GM06990 (cell line): ENCODE data around the gene ADCY3.

Experiments used
- DNase-seq: peaks from one replicate; pipeline ENCODE4 v3.0.0-alpha.2; 2011; ENCODE audit not compliant: insufficient read length; ENCODE audit errors: extremely low read depth
- H3K27me3 ChIP-seq: replicated peaks from 2 replicates; pipeline ENCODE4 v1.6.0; 2011; ENCODE audit warnings: low read length; ENCODE audit not compliant: control insufficient read depth, insufficient read depth
- H3K36me3 ChIP-seq: 2 replicates; pipeline ENCODE4 v1.5.1; 2011; ENCODE audit warnings: low read length; ENCODE audit not compliant: control insufficient read depth, insufficient read depth
- H3K4me3 ChIP-seq: replicated peaks from 2 replicates; pipeline ENCODE4 v1.5.1; 2011; ENCODE audit warnings: low read depth, mild to moderate bottlenecking, control low read depth, low read length
- TF ChIP-seq, protein P1 (sequence below): IDR thresholded peaks from 2 replicates; pipeline ENCODE4 v1.5.1; 2011; ENCODE audit warnings: low read length, control low read depth, mild to moderate bottlenecking, inconsistent platforms; ENCODE audit not compliant: insufficient read depth, poor library complexity, severe bottlenecking

The ADCY3 gene

DNA sequence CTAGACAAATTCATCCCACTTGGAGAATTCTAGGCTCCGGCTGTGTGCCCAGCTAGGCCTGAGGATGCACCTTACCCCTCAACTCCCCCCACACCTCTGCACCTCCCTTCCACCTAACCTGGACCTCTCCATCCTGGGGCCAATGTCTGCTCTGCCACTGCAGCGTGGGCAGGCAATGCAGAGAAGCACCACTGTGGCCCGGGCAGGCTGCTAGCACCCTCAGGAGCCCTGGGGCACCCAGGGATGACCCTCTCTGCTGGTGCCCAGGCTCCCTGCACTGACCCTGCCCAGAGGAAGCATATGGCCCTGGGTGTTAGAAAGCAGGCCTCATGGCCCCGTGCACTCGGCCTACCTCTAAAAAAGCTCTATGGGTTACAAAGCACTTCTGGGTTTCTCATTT is 49.6 kb downstream of the ADCY3 start:
- Histone ChIP-seq H3K27me3 (no peaks in the 10 kb centered on the region), H3K36me3 (peaks cover 6% of the 10 kb centered on the region), H3K4me3 (no peak overlapping the region)
- DNase-seq, result no peak
- TF ChIP-seq, protein P1, sequence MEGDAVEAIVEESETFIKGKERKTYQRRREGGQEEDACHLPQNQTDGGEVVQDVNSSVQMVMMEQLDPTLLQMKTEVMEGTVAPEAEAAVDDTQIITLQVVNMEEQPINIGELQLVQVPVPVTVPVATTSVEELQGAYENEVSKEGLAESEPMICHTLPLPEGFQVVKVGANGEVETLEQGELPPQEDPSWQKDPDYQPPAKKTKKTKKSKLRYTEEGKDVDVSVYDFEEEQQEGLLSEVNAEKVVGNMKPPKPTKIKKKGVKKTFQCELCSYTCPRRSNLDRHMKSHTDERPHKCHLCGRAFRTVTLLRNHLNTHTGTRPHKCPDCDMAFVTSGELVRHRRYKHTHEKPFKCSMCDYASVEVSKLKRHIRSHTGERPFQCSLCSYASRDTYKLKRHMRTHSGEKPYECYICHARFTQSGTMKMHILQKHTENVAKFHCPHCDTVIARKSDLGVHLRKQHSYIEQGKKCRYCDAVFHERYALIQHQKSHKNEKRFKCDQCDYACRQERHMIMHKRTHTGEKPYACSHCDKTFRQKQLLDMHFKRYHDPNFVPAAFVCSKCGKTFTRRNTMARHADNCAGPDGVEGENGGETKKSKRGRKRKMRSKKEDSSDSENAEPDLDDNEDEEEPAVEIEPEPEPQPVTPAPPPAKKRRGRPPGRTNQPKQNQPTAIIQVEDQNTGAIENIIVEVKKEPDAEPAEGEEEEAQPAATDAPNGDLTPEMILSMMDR, result no peak

DNA sequence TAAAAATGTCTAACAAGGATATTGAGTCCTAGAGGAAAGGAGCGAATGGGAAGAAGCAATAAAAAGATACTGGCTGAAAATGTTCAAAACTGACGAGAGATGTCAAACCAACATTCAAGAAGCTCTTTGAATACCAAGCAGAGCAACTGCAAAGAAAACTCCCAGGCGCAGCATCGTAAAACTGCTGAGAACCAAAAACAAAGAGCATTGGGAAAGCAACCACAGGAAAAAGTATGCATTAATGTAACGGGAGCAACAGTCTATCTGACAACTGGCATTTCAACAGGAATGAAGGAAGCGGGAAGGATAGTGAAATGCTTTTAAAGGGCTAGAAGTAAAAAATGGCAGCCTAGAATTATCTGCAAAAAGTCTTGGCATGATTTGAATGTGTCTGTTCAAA is 53.1 kb downstream of the ADCY3 start:
- TF ChIP-seq, protein P1, result no peak
- DNase-seq, result no peak
- Histone ChIP-seq H3K27me3 (no peaks in the 10 kb centered on the region), H3K4me3 (no peak overlapping the region), H3K36me3 (peaks cover 3% of the 10 kb centered on the region)

DNA sequence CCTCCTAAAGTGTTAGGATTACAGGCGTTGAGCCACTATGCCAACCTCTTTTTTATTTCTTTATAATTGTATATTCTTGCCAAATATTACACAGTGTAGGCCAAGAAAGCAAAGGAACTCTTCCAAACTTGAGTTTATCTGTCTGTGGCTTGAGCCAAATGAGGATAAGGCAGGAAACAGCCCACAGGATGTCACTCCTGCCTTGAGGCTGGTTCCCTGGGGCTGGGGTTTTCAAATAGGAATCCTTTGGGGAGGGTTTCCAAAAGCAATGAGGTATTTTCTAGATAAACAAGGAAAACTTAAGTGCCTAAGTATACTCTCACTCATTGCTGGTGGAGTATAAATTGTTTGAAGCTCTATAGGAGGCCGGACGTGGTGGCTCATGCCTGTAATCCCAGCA is 56.4 kb downstream of the ADCY3 start:
- H3K36me3 ChIP-seq, result peaks cover 4% of the 10 kb centered on the region
- TF ChIP-seq, protein P1, result no peak
- no peaks in the 10 kb centered on the region for H3K27me3 ChIP-seq
- no peak overlapping the region for H3K4me3 ChIP-seq
- no peak for DNase-seq

DNA sequence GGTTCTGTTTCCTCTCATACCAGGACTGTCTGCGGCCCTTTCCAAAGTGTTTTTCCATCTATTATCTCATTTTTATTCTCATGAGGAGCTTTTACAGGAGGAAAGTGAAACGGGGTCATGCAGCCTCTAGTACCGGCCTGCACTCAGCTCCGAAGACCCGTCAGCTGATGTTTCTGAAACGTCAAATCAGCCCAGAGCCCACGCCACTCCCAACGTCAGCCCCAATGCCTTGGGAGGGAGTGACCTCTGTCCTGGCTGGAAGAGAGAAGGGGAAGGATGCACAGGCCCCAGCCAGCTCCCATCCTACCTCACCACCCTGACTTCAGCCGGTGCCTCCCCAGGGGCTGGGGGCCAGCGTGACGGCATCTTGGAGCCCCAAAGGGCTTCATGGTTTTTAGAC is 58.5 kb downstream of the ADCY3 start:
- Histone ChIP-seq H3K27me3 (no peaks in the 10 kb centered on the region), H3K4me3 (no peak overlapping the region), H3K36me3 (peaks cover 4% of the 10 kb centered on the region)
- TF ChIP-seq, protein P1, result no peak
- no peak for DNase-seq

DNA sequence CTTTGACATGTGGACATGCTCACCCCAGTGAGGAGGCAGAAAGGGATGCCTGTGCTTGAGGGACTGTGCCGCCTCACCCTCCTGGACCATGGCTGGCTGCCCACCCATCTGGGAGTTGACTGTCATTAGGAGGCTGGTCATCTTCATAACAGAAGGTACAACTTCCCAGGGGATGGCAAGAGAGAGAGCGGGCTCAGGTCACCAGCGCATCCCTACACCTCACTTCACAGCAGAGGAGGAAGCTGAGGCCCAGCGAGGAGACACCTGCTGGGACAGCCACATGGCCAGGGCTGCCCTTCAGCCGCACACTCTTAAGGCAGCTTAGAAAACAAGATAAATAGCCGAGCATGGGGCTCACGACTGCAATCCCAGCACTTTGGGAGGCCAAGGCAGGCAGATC is 59.4 kb downstream of the ADCY3 start:
- H3K4me3 ChIP-seq, result no peak overlapping the region
- H3K27me3 ChIP-seq, result no peaks in the 10 kb centered on the region
- H3K36me3 ChIP-seq, result peaks cover 8% of the 10 kb centered on the region
- TF ChIP-seq, protein P1, result no peak
- no peak for DNase-seq

DNA sequence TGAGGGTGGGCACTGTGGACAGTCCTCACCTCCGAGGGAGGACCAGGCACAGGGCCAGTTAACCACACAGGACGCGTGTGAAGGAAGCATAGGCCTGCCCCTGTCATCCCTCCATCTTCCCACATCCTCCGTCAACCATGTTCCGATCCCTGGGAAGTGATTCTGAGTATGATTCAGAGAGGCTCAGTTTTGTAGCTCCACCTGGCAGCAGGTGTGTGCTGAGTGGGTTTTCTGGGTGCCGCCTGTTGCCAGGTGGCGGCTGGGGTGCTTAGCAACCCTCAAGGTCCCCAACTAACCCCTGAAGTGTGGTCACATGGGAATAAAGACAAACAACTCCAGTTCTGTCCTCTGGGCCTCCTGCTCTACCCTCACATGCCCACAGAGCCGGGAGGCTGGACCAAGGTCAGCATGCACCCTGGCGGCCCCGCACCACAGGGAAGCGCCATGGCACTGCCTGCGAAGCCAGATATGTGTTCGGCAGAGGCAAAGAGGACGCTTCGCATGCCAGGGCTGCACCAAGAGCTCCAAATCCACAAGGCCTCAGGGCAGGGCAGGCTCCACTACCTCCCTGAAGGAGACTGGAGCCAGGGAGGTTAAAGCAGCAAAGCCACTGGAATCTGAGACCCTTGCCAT is 60.0 kb downstream of the ADCY3 start:
- Histone ChIP-seq H3K36me3 (peaks cover 11% of the 10 kb centered on the region), H3K27me3 (no peaks in the 10 kb centered on the region), H3K4me3 (no peak overlapping the region)
- DNase-seq, result no peak
- TF ChIP-seq, protein P1, result no peak
